GM21717 (cell line): ENCODE data around the gene BAG3.
"Not testable (repeated sequence)": the region's sequence is repeated elsewhere in the genome, so short reads cannot be mapped to it uniquely, and the experiment has no call there.

Experiments used
- ATAC-seq: cut with Tn5 transposase; IDR thresholded peaks from one replicate; pipeline ENCODE4 v1.9.1; 2021; ENCODE audit warnings: mild to moderate bottlenecking, moderate library complexity; ENCODE audit not compliant: unreplicated experiment

BAG3 gene

DNA sequence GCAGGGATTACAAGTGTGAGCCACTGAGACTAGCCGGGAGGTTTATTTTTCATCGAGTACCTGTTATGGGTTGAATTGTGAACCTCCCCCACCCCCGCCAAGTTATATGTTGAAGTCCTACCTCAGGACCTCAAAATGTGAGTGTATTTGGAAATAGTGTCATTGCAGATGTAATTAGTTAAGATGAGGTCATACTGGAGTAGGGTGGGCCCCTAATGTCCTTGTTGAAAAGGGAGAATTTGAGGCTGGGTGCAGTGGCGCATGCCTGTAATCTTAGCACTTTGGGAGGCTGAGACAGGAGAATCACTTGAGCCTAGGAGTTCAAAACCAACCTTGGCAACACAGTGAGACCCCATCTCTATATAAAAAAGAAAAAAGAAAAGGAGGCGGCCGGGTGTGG, 10.8 kb upstream of the BAG3 start:
- ATAC-seq = no peak

DNA sequence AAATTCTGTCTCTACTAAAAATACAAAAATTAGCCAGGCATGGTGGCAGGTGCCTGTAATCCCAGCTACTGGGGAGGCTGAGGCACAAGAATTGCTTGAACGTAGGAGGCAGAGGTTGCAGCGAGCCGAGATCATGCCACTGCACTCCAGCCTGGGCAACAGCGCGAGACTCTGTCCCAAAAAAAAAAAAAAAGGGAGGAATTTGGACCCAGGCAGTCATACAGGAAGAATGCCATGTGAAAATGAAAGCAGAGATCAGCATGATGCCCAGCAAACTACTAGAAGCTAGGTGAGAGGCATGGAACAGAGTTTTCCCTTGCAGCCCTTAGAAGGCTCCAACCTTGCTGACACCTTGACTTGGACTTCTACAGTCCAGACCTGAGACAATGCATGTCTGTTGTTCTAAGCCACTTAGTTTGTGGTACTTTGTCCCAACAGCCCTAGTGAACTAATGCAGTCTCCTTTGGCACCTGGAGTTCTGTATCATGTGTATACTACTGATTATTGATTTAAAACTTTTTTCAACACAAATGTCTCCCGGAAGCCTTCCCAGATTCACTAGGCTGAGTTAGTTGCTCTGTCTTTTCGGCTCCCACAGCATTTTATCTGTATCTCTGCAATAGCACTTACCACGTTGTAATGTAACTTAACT, 10.2 kb upstream of the BAG3 start:
- no peak for ATAC-seq

DNA sequence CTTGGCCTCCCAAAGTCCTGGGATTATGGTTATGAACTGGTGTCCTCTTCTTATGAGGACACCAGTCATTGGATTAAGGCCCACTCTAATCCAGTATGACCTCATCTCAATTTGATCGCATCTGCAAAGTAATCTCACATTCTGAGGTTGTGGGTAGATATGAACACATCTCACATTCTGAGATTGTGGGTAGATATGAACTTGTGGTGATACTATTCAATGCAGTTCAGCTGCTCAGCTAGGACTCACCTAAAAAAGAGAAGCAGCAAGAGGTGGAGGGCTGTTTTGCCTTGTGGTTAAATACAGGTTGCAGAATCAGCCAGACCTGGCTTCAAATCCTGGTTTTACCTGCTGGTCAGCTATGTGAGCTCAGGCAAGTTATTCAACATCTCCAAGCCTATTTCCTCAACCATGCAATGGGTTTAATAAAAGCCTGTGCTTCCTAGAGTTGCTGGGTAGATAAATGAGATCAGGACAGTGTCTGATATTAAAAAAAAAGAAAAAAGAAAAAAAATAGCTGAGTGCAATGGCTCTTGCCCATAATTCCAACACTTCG, 8.5 kb upstream of the BAG3 start:
- ATAC-seq = no peak

DNA sequence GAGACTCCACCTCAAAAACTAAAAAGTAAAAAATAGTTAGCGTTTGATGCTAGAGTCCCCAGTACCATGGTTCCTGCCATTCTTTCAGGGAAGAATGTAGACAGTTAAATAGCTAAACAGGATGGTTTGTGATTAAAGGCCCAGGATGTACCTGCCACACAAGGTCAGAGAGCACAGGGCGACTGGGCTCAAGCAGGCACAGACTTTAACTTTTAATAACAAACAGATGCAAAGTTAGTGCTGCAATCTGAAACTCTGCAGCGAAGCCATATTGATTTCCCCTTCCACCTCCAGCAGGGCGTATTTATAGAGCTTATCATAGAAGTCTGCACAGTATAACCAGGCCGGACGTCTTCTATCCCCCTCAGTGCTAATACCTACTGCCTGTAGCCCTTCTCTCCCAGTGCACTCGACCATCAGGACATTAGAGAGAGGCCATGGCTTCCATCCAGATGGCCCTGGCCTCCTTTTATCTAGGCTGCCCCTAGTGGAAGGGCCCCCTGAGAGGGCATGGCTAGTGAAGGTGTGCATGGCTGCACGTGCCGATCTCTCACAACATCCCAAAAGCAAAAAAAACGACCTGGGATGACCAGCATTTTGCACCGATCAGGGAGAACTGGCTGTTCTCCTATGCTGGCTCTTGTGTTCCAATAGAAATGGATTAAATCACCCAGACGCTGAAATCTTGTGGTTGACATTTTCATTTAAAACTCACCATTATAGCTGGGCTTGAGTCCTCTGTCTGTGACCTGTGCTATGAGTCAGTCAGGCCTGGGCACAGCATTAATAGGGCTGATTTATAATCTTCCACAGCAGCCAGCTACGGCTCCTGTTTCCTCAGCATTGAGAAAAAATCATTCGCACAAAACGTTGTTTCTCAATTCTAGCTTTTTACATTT, 7.6 kb upstream of the BAG3 start:
- no peak for ATAC-seq

DNA sequence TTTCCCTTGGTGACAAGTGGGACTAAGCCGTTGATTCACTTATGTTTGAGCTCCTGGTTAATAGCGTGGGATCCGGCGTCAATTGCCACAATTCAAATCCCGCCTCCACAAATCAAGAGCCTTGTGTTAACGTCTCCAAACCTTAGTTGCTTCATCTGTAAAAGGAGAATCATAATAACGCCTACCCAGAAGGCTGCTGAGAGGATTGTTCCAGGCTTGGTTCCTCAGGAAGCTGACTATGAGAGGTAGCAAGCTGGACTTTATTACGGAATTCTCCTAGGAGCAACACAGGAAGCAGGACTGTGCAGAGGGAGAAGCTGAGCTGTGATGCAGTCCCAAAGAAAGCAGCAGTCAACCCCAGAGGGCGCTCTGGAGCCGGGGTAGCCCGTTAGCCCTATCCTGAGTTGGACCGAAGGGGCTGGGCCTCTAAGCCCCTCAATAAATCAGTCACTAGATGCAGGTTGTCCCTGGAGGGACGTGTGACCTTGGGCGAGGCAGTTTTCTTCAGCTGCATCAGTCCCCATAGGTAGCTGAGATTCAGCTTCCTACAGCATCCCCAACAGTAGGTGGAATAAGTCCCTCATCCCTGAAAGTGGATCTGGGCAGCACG, 6.9 kb upstream of the BAG3 start:
- ATAC-seq = no peak

DNA sequence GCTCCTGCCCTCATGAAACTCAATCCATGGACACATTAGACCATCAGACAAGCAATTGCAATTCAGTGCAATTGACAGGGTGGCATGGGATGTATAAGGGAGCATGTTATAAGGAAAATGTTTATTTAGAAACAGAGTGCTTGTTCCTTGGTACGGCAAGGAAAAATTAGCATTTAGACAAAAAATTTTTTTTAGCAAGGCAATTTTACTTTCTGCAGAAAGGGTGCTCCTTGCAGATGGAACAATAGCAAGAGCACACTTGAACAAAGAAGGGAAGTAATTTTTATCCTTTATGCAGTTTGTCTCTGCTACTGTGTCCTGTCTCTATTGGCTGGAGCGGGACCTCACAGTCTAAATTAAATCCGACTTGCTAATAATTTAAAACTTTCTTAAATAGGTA, 6.2 kb upstream of the BAG3 start:
- no peak for ATAC-seq

DNA sequence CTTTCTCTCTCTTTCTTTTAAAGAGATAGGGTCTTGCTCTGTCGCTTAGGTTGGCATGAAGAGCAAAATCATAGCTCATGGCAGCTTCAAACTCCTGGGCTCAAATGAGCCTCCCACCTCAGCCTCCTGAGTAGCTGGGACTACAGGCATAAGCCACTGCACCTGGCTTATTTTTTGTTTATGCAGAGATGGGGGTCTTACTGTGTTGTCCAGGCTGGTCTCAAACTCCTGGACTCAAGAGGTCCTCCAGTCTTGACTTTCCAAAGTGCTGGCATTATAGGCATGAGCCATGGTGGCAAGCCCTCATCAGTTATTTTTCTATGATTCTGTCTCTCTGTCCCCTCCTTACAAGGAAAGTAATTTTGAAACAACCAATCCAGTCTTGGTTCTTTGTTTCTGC, 1.1 kb upstream of the BAG3 start:
- ATAC-seq = no peak

DNA sequence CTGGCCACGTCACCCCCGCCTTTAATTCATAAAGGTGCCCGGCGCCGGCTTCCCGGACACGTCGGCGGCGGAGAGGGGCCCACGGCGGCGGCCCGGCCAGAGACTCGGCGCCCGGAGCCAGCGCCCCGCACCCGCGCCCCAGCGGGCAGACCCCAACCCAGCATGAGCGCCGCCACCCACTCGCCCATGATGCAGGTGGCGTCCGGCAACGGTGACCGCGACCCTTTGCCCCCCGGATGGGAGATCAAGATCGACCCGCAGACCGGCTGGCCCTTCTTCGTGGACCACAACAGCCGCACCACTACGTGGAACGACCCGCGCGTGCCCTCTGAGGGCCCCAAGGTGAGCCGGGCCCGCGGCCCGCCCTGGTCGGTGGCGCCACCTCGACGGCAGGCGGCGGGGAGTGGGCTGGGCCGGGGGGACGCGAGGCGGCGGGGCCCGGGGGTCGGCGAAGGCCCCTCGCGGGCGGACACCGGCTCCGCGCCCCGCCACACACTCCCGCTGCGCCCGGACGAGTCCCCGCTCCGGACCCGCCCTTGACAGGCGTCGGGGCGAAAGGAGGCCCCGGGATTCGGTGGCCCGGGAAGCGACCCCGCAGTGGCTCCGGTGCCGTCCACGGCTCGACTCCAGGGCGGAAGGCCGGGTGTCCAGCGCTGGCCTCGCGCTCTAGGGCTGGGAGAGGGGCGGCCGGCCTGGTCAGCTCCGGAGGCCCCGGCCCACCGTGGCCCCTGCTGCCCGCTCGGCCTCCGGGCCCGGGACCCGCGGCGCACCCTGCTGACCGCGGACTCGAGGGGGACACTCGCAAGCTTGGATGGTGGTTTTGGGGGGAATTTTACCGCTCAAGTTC, 557 bp downstream of the BAG3 start:
- ATAC-seq = peak; percentile 42

DNA sequence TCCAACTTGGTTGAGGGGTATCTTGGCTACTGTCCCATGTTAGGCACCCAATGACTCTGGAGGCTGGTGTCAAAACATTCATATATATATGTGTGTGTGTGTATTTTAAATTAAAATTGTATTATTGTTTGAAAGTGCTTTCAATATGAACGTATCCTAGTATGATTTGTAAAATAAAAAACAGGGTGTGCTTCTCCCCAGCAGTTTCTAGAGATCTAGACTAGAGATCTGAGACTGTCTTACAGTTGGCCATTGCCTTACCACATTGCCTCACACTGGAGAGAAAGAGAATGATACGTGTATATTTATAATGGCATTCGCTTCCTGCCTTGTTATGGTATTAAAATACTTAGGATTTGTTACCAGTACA, 1.2 kb downstream of the BAG3 start:
- ATAC-seq = no peak

DNA sequence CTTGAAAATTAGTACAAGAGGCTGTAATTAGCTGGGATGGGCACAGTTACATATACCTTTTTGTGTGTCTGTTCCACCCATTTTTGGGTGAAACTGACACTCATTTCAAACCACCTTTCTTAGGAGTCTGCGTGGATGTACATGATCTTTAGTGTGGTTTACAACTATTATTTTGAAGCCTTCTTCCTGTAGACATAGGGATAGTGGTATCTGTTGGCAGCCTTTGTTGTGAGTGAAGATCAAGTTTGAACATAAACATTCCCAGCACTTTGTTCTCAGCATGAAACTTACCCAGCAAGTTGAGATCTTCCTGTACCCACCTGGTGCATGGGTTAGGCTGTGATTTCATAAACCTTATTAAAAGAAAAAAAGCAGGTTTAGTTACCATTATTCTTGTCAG, 2.0 kb downstream of the BAG3 start:
- ATAC-seq = no peak

DNA sequence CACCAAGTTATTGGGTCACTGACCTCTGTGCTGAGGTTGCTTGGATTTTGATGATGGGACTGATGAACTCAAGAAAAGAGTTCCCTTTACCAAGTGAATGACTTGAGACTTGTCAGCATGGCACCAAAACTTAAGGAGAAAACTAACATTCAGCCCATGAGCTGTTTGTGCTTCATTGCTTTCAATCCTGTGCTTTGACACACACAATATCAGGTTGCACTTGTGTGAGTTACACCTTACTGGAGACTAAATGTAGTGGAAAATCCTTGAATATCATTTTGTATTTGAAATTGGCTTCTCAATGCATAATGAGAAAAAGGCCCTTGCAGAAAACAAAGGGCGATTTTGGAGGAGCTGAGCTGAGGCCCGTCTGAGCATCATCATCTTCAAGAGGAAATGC, 2.7 kb downstream of the BAG3 start:
- ATAC-seq = no peak

DNA sequence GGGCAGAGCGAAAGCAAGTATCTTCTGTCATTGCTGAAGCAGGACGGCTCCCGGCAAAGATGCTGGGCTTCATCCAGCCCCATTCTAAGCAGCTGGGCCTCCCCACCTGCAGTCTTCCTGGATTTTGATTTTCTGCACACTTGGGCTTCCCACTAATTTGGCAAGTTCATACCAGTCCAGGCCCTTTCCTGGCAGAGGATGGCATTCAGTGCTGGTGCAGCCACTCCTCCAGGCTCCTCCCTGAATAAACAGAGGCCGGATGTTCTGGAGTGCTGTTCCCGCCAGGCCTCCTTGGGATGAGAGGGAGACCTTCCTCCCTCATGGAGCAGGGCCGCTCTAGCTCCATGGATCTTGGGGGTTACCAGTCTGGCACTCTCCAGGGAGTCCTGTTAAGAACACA, 3.4 kb downstream of the BAG3 start:
- ATAC-seq = no peak

DNA sequence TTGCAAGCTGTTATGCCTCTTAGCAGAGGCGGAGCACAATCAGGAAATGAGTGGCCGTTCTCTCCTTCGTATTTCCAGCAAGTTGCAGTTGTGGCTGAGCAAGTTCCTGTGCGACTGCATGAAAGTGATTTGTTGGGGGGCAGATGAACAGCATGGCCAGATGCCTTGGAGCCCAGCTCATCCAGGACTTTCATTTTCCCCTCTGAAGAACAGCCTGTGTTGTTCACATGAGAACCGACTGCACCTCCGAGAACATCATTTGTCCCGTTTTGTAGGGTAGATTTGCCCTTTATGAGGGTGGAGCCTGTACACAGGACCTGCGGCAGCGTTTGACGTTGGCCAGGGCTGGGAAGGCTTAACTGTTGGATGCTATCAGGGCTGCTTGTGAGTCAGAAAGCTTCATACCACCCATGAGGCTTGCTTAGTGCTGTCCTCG, 4.4 kb downstream of the BAG3 start:
- ATAC-seq = no peak

DNA sequence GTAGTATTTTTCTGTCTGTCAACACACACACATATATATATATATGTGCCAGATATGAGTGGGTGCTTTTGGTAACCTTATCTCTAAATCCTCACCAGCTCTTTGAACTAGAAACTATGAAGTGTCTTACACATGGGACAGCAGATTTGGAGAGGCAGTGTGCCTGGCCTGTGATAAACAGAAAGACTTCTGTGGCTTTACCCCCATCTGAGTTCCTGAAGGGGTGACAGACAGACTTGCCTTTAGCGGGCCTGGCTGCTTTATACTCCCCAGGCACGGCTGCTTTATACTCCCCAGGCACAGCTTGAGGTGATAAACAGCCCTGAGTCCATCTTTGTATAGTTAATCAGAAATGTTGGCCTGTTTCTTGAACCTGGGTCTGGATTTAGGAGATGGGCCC, 5.6 kb downstream of the BAG3 start:
- ATAC-seq = no peak

DNA sequence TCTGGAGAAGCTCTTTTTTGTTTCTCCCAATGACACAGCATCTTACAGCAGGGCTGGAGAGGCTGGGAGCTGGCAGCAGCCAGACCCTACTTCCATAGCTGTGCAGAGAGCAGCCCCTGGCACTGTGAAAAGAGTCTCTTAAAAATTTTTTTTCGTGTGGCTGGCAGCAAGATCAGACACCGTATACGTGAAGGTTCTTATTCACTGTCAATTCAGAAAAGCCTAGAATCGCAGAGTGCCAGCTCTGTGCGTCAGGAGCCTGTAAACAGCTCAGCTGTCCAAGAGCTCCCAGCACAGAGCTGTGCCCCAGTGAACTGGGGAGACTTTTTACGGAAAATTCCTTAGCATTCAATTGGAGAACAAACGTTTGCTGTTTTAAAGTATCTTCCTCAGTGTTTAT, 6.5 kb downstream of the BAG3 start:
- no peak for ATAC-seq

DNA sequence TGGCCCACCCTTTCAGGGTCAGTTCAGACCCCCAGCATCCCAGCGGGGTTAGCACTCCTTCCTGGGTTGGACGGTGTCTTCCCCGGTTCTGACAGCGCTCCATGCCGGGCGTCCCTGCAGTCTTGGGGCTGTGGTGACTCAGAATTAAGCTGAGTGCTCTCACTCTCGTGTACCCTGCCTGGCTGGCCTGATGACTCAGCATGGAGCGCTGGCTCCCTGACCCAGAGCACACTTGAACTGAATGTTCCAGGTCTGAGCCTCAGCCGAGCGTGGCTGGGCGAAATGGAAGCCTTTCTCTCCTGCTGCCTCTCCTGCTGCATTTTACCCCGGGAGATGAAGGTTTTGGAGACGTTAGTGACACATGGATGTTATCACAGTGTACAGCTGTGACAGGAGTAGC, 7.1 kb downstream of the BAG3 start:
- no peak for ATAC-seq

DNA sequence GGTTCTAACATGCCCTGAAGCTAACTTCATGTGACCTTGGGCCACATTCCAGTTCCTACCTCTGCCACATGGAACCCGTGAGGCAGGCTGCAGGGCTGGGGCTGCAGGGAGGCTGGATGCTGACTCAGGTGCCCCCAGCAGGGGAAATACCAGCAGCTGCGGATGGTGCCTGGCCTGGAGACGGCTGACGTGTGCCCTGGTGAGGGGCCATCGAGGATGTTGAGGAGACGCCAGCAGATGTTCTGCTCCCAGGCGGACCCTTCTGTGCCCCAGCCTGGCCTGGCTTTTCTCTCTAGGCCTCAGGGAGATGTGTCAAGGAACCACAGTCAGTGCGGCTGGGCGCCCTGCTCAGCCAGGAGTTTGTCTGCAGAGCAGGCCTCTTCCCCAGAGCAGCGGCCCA, 8.8 kb downstream of the BAG3 start:
- no peak for ATAC-seq

DNA sequence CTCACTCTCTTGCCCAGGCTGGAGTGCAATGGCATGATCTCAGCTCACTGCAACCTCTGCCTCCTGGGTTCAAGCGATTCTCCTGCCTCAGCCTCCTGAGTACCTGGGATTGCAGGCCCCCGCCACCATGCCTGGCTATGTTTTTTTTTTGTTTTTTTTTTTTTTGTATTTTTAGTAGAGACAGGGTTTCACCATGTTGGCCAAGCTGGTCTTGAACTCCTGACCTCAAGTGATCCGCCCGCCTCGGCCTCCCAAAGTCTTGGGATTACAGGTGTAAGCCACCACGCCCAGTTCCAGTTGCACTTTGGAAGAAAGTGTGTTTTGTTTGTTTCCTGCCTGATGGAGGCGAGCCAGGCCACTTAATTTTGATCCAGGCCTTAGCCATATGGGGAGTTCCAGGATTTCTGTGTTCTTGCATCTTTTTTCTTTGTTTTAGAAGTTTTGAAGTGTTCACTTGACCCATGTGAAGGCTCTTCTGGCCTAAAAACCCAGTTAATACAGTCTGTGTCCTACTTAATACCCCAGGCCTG, 11.0 kb downstream of the BAG3 start:
- not testable (repeated sequence) for ATAC-seq

DNA sequence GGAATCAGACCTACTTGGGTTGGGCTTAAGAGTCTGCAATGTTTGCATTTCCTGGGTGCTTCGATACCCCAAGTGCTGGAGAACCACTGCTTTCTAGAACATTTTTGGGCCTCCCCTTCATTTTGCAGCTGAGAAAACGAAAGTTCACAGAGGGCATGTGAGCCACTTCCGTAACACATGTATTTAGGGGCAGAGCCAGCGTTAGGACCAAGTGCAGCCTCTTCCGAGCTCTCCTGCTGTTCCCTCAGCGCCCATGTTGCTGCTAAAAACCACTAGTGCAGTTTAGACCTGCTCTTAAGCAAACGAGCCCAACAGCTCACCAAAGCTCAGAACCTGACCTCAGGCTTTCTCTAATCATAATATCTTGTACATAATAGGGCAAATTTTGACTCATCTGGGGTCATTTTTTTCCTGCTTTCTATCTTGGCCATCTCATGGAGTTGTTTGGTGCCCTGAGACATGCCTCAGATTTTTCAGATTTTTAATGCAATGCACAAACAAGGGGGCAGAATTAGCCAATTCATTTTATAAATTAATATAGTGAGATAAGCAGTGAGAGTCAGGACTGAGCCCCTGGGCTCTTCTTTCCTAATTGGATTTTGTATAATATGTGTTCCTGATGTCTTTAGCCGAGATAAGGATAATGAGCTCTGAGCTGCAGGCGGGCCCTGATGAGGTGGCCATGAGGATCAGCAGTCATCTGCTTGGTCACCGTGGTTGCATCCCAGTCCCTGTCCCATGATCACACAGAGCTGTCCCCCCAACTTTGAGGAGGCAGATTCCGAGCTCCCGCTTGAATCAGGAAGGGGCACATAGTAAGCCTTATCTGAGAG, 12.9 kb downstream of the BAG3 start:
- no peak for ATAC-seq
